HEK293 (cell line): ENCODE results near the gene ZSCAN5B.

ENCODE experiments used
- ZBTB17 ChIP-seq: fragments of 450-650 bp; formaldehyde crosslinking; IDR thresholded peaks from 2 replicates; pipeline ENCODE4 v1.5.1; 2016; ENCODE audit warnings: missing biosample characterization, missing genetic modification characterization
- ZNF274 ChIP-seq, 2 experiments: fragments of 200-500 bp in 1 of 2; fragments of 450-650 bp in 1 of 2; sonication (Bioruptor generic) in 1 of 2; formaldehyde crosslinking in 1 of 2; IDR thresholded peaks; 2 replicates each; pipeline versions ENCODE4 v1.5.1 to v1.6.1; 2014 to 2016; ENCODE audit warnings: borderline replicate concordance in 1 of 2, inconsistent platforms in 1 of 2, low read length in 1 of 2, missing biosample characterization in 1 of 2, missing genetic modification characterization in 1 of 2
- ZNF785 ChIP-seq: fragments of 450-650 bp; formaldehyde crosslinking; IDR thresholded peaks from 2 replicates; pipeline ENCODE4 v1.5.1; 2016; ENCODE audit warnings: missing biosample characterization, missing genetic modification characterization
- TF ChIP-seq, protein P1 (sequence below): sonication (generic); formaldehyde crosslinking; IDR thresholded peaks from 2 replicates; pipeline ENCODE4 v1.8.1; 2022; ENCODE audit warnings: mild to moderate bottlenecking, moderate library complexity, missing genetic modification reagents

DNA sequence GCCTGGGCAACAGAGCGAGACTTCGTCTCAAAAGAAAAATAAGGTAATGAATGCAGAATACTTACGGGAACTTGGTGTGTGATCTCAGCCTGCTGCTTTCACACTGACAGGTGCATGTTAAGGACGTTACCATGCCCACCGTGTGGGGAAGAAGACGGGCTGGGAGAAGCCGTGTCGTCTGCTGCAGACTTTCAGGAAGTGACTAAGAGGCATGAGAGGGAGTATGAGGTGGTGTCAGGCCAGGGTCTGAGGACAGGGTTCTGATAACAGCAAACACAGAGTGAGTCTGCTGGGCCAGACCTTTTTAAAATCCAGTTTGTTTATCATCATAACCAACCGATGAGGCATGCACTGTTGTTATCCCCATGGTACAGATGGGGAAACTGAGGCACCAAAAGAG lies 35.3 kb downstream of the ZSCAN5B start:
- TF ChIP-seq, protein P1, sequence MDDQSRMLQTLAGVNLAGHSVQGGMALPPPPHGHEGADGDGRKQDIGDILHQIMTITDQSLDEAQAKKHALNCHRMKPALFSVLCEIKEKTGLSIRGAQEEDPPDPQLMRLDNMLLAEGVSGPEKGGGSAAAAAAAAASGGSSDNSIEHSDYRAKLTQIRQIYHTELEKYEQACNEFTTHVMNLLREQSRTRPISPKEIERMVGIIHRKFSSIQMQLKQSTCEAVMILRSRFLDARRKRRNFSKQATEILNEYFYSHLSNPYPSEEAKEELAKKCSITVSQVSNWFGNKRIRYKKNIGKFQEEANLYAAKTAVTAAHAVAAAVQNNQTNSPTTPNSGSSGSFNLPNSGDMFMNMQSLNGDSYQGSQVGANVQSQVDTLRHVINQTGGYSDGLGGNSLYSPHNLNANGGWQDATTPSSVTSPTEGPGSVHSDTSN (CRISPR knock-in tag), result no peak
- TF ChIP-seq ZNF274 (IDR thresholded peaks at IDR 0.05; ENCODE audit: low read length) (no peak), ZNF274 (tag by site-specific recombination; IDR thresholded peaks at IDR 0.05; ENCODE audit: borderline replicate concordance) (no peak), ZNF785 (no peak), ZBTB17 (tag by site-specific recombination) (no peak)
